ENCODE measurements around the gene MORN2. TPM values are rescaled to one million over a fixed set of nuclear protein-coding genes. Genes with fewer than 3 reads are reported as not detected.
A peak's percentile ranks its signal among the peaks of the same experiment; 100 is the strongest.

MORN2 gene
- total and polyA plus RNA-seq, 2 of the 13 experiments (the other 11 are each of a cell fraction or from before 2014, with no cell fraction given) = 7.0 to 28.0 TPM

DNA sequence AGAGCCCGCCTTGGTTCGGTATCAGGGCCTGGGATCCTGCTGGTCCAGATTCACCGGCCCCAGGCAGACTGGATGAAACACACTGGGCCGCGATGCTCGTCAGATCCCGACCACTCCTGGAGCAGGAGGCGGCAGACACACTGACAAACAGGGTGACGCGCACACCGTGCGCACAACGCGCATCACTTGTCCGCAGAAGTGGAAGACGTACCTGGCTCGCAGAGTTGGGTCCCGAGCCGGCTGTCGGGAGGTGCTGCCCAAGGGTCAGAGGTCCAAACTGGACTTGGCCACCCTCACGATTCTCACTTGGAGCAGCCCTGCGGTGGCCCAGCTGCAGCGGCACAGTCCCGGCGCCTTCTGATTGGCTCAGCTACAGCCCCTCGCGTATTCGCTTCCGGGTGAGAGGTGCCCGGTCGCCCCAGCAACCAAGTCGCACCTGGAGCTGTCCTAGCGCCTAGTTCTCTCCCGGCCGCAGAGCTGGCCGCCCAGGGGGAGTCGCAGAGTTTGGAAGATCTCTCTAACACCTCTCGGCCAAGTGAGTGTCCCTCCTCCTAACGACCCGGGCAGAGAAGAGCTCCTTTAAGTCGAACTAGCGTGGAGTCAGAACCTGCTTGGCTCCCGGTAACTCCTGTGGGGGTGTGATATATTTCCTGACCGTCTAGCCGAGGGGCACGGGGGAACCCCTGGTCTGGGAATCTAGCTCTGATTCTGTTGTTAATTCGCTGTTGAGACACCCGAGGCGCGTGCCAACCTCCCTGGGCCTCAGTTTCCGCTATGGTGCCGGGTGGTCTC, at the start of gene MORN2, which contains the start of gene DHX57 (continued):
- TF ChIP-seq ZNF143 (CRISPR knock-in tag; IDR thresholded peaks at IDR 0.05) (peak; percentile 47), GZF1 (CRISPR knock-in tag; IDR thresholded peaks at IDR 0.05) (no peak), JUNB (CRISPR knock-in tag; IDR thresholded peaks at IDR 0.05; ENCODE audit: borderline replicate concordance) (no peak), STAT5B (CRISPR knock-in tag; IDR thresholded peaks at IDR 0.05) (0 out of 2 replicates have a peak, but pooled peaks have one; percentile 20), PHF8 (CRISPR knock-in tag; IDR thresholded peaks at IDR 0.05) (peak; percentile 96), MTA3 (CRISPR knock-in tag; IDR thresholded peaks at IDR 0.05) (no peak), SRY (CRISPR knock-in tag; IDR thresholded peaks at IDR 0.05) (peak; percentile 94; the same call in 1 of the 2 replicates), ZNF292 (CRISPR knock-in tag; IDR thresholded peaks at IDR 0.05; ENCODE audit: borderline replicate concordance, low read depth) (peak; percentile 99), ZSCAN29 (CRISPR knock-in tag; conservative IDR thresholded peaks at IDR 0.05) (peak; percentile 75; the same call in 1 of the 2 replicates), NCOA2 (CRISPR knock-in tag; IDR thresholded peaks at IDR 0.05) (0 out of 2 replicates have a peak, but pooled peaks have one; percentile 17), PHF21A (CRISPR knock-in tag; IDR thresholded peaks at IDR 0.05) (peak; percentile 99), SNAI1 (CRISPR knock-in tag; IDR thresholded peaks at IDR 0.05; ENCODE audit: borderline replicate concordance) (no peak)
- TF ChIP-seq, protein P1, sequence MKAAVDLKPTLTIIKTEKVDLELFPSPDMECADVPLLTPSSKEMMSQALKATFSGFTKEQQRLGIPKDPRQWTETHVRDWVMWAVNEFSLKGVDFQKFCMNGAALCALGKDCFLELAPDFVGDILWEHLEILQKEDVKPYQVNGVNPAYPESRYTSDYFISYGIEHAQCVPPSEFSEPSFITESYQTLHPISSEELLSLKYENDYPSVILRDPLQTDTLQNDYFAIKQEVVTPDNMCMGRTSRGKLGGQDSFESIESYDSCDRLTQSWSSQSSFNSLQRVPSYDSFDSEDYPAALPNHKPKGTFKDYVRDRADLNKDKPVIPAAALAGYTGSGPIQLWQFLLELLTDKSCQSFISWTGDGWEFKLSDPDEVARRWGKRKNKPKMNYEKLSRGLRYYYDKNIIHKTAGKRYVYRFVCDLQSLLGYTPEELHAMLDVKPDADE (CRISPR knock-in tag; IDR thresholded peaks at IDR 0.05) = no peak
- TF ChIP-seq, protein P2, sequence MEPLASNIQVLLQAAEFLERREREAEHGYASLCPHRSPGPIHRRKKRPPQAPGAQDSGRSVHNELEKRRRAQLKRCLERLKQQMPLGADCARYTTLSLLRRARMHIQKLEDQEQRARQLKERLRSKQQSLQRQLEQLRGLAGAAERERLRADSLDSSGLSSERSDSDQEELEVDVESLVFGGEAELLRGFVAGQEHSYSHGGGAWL (CRISPR knock-in tag; IDR thresholded peaks at IDR 0.05) = peak; percentile 76
- TF ChIP-seq, protein P3, sequence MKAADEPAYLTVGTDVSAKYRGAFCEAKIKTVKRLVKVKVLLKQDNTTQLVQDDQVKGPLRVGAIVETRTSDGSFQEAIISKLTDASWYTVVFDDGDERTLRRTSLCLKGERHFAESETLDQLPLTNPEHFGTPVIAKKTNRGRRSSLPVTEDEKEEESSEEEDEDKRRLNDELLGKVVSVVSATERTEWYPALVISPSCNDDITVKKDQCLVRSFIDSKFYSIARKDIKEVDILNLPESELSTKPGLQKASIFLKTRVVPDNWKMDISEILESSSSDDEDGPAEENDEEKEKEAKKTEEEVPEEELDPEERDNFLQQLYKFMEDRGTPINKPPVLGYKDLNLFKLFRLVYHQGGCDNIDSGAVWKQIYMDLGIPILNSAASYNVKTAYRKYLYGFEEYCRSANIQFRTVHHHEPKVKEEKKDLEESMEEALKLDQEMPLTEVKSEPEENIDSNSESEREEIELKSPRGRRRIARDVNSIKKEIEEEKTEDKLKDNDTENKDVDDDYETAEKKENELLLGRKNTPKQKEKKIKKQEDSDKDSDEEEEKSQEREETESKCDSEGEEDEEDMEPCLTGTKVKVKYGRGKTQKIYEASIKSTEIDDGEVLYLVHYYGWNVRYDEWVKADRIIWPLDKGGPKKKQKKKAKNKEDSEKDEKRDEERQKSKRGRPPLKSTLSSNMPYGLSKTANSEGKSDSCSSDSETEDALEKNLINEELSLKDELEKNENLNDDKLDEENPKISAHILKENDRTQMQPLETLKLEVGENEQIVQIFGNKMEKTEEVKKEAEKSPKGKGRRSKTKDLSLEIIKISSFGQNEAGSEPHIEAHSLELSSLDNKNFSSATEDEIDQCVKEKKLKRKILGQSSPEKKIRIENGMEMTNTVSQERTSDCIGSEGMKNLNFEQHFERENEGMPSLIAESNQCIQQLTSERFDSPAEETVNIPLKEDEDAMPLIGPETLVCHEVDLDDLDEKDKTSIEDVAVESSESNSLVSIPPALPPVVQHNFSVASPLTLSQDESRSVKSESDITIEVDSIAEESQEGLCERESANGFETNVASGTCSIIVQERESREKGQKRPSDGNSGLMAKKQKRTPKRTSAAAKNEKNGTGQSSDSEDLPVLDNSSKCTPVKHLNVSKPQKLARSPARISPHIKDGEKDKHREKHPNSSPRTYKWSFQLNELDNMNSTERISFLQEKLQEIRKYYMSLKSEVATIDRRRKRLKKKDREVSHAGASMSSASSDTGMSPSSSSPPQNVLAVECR (CRISPR knock-in tag; IDR thresholded peaks at IDR 0.05; ENCODE audit: borderline replicate concordance) = peak; percentile 100
- TF ChIP-seq, protein P4, sequence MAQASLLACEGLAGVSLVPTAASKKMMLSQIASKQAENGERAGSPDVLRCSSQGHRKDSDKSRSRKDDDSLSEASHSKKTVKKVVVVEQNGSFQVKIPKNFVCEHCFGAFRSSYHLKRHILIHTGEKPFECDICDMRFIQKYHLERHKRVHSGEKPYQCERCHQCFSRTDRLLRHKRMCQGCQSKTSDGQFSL (CRISPR knock-in tag; IDR thresholded peaks at IDR 0.05) = peak; percentile 16; the same call in 1 of the 2 replicates
- TF ChIP-seq, protein P5, sequence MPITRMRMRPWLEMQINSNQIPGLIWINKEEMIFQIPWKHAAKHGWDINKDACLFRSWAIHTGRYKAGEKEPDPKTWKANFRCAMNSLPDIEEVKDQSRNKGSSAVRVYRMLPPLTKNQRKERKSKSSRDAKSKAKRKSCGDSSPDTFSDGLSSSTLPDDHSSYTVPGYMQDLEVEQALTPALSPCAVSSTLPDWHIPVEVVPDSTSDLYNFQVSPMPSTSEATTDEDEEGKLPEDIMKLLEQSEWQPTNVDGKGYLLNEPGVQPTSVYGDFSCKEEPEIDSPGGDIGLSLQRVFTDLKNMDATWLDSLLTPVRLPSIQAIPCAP (CRISPR knock-in tag; IDR thresholded peaks at IDR 0.05; ENCODE audit: low read depth) = no peak
- TF ChIP-seq, protein P6, sequence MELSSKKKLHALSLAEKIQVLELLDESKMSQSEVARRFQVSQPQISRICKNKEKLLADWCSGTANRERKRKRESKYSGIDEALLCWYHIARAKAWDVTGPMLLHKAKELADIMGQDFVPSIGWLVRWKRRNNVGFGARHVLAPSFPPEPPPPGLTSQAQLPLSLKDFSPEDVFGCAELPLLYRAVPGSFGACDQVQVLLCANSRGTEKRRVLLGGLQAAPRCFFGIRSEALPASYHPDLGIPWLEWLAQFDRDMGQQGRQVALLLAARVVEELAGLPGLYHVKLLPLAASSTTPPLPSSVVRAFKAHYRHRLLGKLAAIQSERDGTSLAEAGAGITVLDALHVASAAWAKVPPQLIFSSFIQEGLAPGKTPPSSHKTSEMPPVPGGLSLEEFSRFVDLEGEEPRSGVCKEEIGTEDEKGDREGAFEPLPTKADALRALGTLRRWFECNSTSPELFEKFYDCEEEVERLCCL (CRISPR knock-in tag; IDR thresholded peaks at IDR 0.05; ENCODE audit: borderline replicate concordance) = no peak
